Tibial nerve (tissue), 4 donors: ENCODE measurements around the gene HOXC13. TPM values are rescaled to one million over a fixed set of nuclear protein-coding genes. Genes with fewer than 3 reads are reported as not detected.

Experiments used
- DNase-seq, 2 donors: peaks; one replicate each; pipeline ENCODE4 v3.0.0-alpha.2; 2019; ENCODE audit warnings: low spot score in 2 of 2
- H3K27ac ChIP-seq, 4 donors: fragments of 200-600 bp; sonication (generic) in 3 of 4; one replicate each; pipeline ENCODE4 v1.5.1; 2017 to 2019; ENCODE audit warnings: mild to moderate bottlenecking in 1 of 4
- H3K27me3 ChIP-seq, 2 donors: fragments of 200-600 bp; sonication (generic) in 1 of 2; one replicate each; pipeline versions ENCODE4 v1.5.1 to v1.6.0; 2017 to 2019
- H3K36me3 ChIP-seq, 3 donors: fragments of 200-600 bp; sonication (generic); one replicate each; pipeline ENCODE4 v1.5.1; 2018 to 2019
- H3K4me1 ChIP-seq, 4 donors: fragments of 200-600 bp; sonication (generic) in 3 of 4; one replicate each; pipeline ENCODE4 v1.5.1; 2017 to 2019
- H3K4me3 ChIP-seq, 4 donors: fragments of 200-600 bp; sonication (generic) in 3 of 4; one replicate each; pipeline ENCODE4 v1.5.1; 2017 to 2019; ENCODE audit warnings: mild to moderate bottlenecking in 1 of 4, moderate library complexity in 1 of 4
- H3K9me3 ChIP-seq, 4 donors: fragments of 200-600 bp; sonication (generic) in 3 of 4; one replicate each; pipeline ENCODE4 v1.5.1; 2017 to 2019
- EP300 ChIP-seq, 2 donors: sonication (generic); formaldehyde crosslinking; IDR thresholded peaks; one replicate each; pipeline ENCODE4 v1.6.1; 2017; ENCODE audit warnings: antibody characterized with exemption in 2 of 2, mild to moderate bottlenecking in 1 of 2
- POLR2A ChIP-seq, 2 donors: fragments of 450-650 bp; IDR thresholded peaks; one replicate each; pipeline ENCODE4 v1.6.1; 2017; ENCODE audit warnings: antibody characterized with exemption in 2 of 2, mild to moderate bottlenecking in 2 of 2, moderate library complexity in 2 of 2
- WGBS, 2 donors: methylation state at CpG; one replicate each; pipeline ENCODE4 v1.1.5; 2018; 5-methylcytosine and 5-hydroxymethylcytosine counted together
- total RNA-seq, 4 donors: library from RNA; depleted of rRNA; stranded (reverse); fragments of >200 nt; gene quantifications; one replicate each; pipeline ENCODE4 v1.1.0, GENCODE V29; 2016
- TF ChIP-seq, protein P1 (sequence below), 5 experiments: fragments of 200-600 bp in 3 of 5; fragments of 450-650 bp in 2 of 5; sonication (generic) in 3 of 5; IDR thresholded peaks; one replicate each; pipeline ENCODE4 v1.5.1; 2016 to 2019; ENCODE audit warnings: antibody characterized with exemption in 5 of 5, mild to moderate bottlenecking in 3 of 5, moderate library complexity in 2 of 5

Gene HOXC13, protein sequence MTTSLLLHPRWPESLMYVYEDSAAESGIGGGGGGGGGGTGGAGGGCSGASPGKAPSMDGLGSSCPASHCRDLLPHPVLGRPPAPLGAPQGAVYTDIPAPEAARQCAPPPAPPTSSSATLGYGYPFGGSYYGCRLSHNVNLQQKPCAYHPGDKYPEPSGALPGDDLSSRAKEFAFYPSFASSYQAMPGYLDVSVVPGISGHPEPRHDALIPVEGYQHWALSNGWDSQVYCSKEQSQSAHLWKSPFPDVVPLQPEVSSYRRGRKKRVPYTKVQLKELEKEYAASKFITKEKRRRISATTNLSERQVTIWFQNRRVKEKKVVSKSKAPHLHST
- total RNA-seq = not detected

DNA sequence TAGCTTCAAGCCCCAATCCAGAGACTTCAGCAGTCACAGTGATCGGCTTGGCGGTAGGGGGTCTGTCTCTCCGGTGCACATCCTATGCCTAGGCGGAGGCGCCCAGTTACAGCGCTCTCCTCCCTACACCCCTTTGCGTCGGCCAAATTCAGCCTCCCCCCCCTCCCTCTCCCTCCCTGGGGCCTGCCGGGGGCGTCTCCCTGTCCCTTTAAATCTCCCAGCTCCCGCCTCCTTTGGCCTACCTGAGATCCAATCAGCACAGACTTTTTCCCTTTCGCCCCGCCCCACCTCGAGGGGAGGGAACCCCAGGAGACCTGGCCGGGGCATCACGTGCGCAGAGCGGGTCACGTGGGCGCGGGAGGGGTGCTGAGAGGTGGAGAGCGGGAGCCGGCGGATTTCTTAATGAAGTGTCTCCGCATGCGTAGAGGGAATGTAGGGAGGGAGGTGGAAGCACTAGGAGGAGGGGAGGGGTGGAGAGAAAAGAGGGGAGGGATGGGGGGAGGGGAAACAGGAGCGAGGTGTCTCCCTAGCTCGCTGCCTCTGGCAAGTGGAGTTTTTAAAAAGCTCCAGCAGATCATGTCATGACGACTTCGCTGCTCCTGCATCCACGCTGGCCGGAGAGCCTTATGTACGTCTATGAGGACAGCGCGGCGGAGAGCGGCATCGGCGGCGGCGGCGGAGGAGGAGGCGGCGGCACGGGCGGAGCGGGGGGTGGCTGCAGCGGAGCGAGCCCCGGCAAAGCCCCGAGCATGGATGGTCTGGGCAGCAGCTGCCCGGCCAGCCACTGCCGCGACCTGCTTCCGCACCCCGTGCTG lies at the start of gene HOXC13:
Gene HOXC13, plus strand, starts transcription at position 506 of the 815 bp plus-strand sequence. Its CDS starts 76 bp downstream, at position 582.
- Histone ChIP-seq H3K9me3 (no peaks in the 10 kb centered on the region), H3K4me3 (peak within 1 kb of the TSS in 1 of 4 donors; percentile 34), H3K27me3 (peaks cover 11 to 100% of the 10 kb centered on the region in 2 donors), H3K4me1 (peaks cover 0 to 32% (median 5%) of the 10 kb centered on the region in 4 donors), H3K27ac (no peak within 1 kb of the TSS), H3K36me3 (no peaks in the 10 kb centered on the region)
- WGBS, 2 donors = 2 to 3% methylated on average over 51 to 56 of the region's 56 CpGs
- DNase-seq = peak in 1 of 2 donors; percentile 42
- TF ChIP-seq POLR2A (IDR thresholded peaks at IDR 0.05) (no peak), EP300 (IDR thresholded peaks at IDR 0.05) (no peak)
- TF ChIP-seq, protein P1, sequence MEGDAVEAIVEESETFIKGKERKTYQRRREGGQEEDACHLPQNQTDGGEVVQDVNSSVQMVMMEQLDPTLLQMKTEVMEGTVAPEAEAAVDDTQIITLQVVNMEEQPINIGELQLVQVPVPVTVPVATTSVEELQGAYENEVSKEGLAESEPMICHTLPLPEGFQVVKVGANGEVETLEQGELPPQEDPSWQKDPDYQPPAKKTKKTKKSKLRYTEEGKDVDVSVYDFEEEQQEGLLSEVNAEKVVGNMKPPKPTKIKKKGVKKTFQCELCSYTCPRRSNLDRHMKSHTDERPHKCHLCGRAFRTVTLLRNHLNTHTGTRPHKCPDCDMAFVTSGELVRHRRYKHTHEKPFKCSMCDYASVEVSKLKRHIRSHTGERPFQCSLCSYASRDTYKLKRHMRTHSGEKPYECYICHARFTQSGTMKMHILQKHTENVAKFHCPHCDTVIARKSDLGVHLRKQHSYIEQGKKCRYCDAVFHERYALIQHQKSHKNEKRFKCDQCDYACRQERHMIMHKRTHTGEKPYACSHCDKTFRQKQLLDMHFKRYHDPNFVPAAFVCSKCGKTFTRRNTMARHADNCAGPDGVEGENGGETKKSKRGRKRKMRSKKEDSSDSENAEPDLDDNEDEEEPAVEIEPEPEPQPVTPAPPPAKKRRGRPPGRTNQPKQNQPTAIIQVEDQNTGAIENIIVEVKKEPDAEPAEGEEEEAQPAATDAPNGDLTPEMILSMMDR (IDR thresholded peaks at IDR 0.05) = no peak

DNA sequence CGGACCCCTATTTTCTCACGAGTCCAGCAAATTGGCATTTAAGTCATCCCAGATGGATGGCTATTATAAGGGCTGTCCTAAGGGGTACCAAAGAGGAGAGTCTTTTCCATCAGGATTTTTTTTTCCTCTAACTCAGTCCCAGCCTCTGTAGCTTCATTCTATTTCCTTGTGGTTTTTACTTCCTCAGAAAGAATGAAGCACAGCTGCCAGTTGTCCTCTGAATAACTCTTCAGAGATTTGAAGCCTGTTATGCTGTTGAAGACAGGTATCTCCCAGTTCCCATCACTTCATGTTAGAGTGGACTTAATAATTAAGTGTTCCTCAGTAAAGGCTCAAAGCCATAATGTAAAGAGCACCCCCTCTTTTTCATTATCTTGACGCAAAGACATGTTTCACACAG lies 48.5 kb upstream of the HOXC13 start:
- Histone ChIP-seq H3K27me3 (peaks cover 0 to 47% of the 10 kb centered on the region in 2 donors), H3K27ac (no peak overlapping the region), H3K36me3 (no peaks in the 10 kb centered on the region), H3K4me1 (no peaks in the 10 kb centered on the region), H3K4me3 (no peak overlapping the region), H3K9me3 (no peaks in the 10 kb centered on the region)
- TF ChIP-seq, protein P1 (IDR thresholded peaks at IDR 0.05) = no peak
- TF ChIP-seq EP300 (IDR thresholded peaks at IDR 0.05) (no peak), POLR2A (IDR thresholded peaks at IDR 0.05) (no peak)
- 73 to 89% methylated on average over 3 of the region's 3 CpGs for WGBS, 2 donors
- no peak for DNase-seq

DNA sequence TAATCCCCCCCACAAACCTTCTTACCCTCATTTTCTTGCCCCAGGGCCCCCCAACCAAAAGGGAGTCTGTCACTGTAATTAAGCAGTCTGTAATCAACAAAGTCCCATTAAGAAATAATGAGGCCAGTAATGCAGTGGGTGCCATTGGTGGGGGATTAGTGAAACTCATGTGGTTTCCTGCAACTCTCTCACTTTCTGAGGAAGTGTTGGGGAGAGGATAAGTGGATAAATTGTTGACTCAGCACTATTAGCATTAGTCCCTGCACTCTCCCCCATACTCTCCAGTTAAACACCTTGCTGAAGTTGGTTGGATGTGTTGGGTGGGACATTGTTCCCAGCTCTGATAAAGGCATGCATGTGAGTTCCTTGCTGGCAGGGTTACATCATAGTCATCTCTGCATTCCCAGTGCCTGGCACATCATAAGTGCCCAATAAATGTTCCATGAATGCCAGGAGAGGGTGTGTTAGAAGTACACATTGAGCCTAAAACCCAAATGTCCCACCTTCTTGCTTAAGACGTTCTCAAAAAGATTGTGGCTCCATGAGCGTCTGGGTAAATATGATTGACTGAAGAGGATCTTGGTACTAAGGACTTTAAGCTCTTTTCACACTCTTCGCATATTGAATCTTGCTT lies 45.8 kb upstream of the HOXC13 start:
- Histone ChIP-seq H3K9me3 (no peaks in the 10 kb centered on the region), H3K4me1 (no peaks in the 10 kb centered on the region), H3K36me3 (no peaks in the 10 kb centered on the region), H3K27me3 (peaks cover 0 to 58% of the 10 kb centered on the region in 2 donors), H3K4me3 (no peak overlapping the region), H3K27ac (no peak overlapping the region)
- DNase-seq = no peak
- TF ChIP-seq EP300 (IDR thresholded peaks at IDR 0.05) = no peak
- no peak for TF ChIP-seq POLR2A (IDR thresholded peaks at IDR 0.05)
- TF ChIP-seq, protein P1 (IDR thresholded peaks at IDR 0.05) = no peak
- WGBS, 2 donors = 79 to 90% methylated on average over 3 of the region's 3 CpGs

DNA sequence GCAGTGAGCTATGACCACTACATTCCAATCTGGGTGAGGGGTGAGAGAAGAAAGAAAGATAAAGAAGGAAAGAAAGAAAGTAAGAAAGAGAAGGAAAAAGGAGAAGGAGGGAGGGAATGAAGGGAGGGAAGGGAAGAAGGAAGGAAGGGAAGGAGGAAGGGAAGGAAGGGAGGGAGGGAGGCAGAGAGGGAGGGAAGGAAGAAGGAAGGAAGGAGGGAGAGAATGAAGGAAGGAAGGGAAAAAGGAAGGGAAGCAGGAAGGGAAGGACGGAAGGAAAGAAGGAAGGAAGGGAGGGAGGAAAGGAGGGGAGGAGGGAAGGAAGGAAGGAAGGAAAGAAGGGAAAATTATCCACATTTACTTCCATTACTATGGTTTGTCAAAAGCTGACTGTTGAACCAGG lies 39.4 kb upstream of the HOXC13 start:
- H3K4me1 ChIP-seq = no peaks in the 10 kb centered on the region
- WGBS, 2 donors = 72 to 84% methylated on average over 1 of the region's 1 CpG
- H3K9me3 ChIP-seq = no peaks in the 10 kb centered on the region
- DNase-seq = no peak
- H3K36me3 ChIP-seq = no peaks in the 10 kb centered on the region
- no peak for TF ChIP-seq POLR2A (IDR thresholded peaks at IDR 0.05)
- TF ChIP-seq EP300 (IDR thresholded peaks at IDR 0.05) = no peak
- TF ChIP-seq, protein P1 (IDR thresholded peaks at IDR 0.05) = no peak
- peaks cover 0 to 73% of the 10 kb centered on the region in 2 donors for H3K27me3 ChIP-seq
- H3K27ac ChIP-seq = no peak overlapping the region
- H3K4me3 ChIP-seq = no peak overlapping the region
